Right cardiac atrium (tissue), 5 donors: ENCODE measurements around the gene SHANK1. TPM values are rescaled to one million over a fixed set of nuclear protein-coding genes. Genes with fewer than 3 reads are reported as not detected.

Experiments used
- ATAC-seq, 2 donors: fragments of 200-7000 bp; cut with Tn5 transposase; one replicate each; pipeline versions ENCODE4 v1.8.0 to v1.9.1; 2020; ENCODE audit warnings: moderate library complexity in 2 of 2, mild to moderate bottlenecking in 1 of 2
- DNase-seq, 3 donors: peaks; one replicate each; pipeline ENCODE4 v3.0.0-alpha.2; 2020
- H3K27ac ChIP-seq: one replicate; pipeline ENCODE4 v1.5.1; 2013; ENCODE audit warnings: mild to moderate bottlenecking, low read length, control low read depth, moderate library complexity
- H3K27me3 ChIP-seq: one replicate; pipeline ENCODE4 v1.6.1; 2013; ENCODE audit not compliant: control insufficient read depth, insufficient read depth
- H3K4me1 ChIP-seq: one replicate; pipeline ENCODE4 v1.6.1; 2013; ENCODE audit warnings: low read length; ENCODE audit not compliant: control insufficient read depth, insufficient read depth
- H3K4me3 ChIP-seq: one replicate; pipeline ENCODE4 v1.5.1; 2013; ENCODE audit warnings: low read length, control low read depth
- H3K9me3 ChIP-seq: one replicate; pipeline ENCODE4 v1.6.1; 2013; ENCODE audit warnings: low read length; ENCODE audit not compliant: control insufficient read depth
- WGBS: extraction: QIAGEN DNeasy Blood & Tissue Kit; methylation state at CpG from one replicate; pipeline ENCODE4 v1.1.7; 2013; 5-methylcytosine and 5-hydroxymethylcytosine counted together
- intact Hi-C, 4 donors: fragments of 100-400 bp; cut with DNase I; formaldehyde crosslinking; loops; one replicate each; pipeline versions ENCODE4 v1.11.0 to v1.14.0; 2022 to 2023
- polyA plus RNA-seq: library from polyadenylated mRNA; stranded (reverse); fragments of 200-250 nt; gene quantifications from one replicate; pipeline ENCODE4 v1.2.3, GENCODE V29; 2013
- total RNA-seq, 4 donors: library from RNA; stranded (reverse); fragmentation: NEBNext Ultra II Directional; extraction: Animal tissue kit (Norgen Biotek cat#: 25700); gene quantifications; one replicate each; pipeline ENCODE4 v1.2.1, GENCODE V29; 2021
- donor health status: healthy with polysubstance abuse.
- donor health status: DM: no; HTN: yes; CAD: no.
- donor health status: DM: no; HTN: no; CAD: no.
- donor health status: DM: no; HTN: yes; CAD: no; lungs with severe emphysema.
- donor health status: DM: yes; HTN: yes; CAD: no.

SHANK1 gene
- total and polyA plus RNA-seq, 5 donors, result 0.09 to 1.9 (median 0.56) TPM

GRCh38 chr19:50710612-50711011, 9.0 kb downstream of the SHANK1 start:
- 89% methylated on average over 5 of the region's 5 CpGs for WGBS
- Histone ChIP-seq H3K27me3 (no peaks in the 10 kb centered on the region), H3K4me1 (no peaks in the 10 kb centered on the region), H3K27ac (no peak overlapping the region), H3K9me3 (no peaks in the 10 kb centered on the region), H3K4me3 (no peak overlapping the region)
- intact Hi-C loops, result no loop called here
- DNase-seq (no peak), ATAC-seq (no peak)

- intact Hi-C loops, result no loop called here
- Histone ChIP-seq H3K9me3 (no peaks in the 10 kb centered on the region), H3K4me1 (no peaks in the 10 kb centered on the region), H3K27ac (no peak overlapping the region), H3K27me3 (no peaks in the 10 kb centered on the region), H3K4me3 (no peak overlapping the region)
- ATAC-seq, result no peak
- 60% methylated on average over 10 of the region's 10 CpGs for WGBS
- DNase-seq, result no peak
Measured at GRCh38 chr19:50710094-50710493, 9.5 kb downstream of the SHANK1 start.

- no peak overlapping the region for H3K4me3 ChIP-seq
- H3K27ac ChIP-seq, result no peak overlapping the region
- H3K4me1 ChIP-seq, result no peaks in the 10 kb centered on the region
- no peaks in the 10 kb centered on the region for H3K9me3 ChIP-seq
- DNase-seq (no peak), ATAC-seq (no peak)
- 68% methylated on average over 12 of the region's 12 CpGs for WGBS
- intact Hi-C loops, result no loop called here
- no peaks in the 10 kb centered on the region for H3K27me3 ChIP-seq
Measured at GRCh38 chr19:50708179-50708879, 11.3 kb downstream of the SHANK1 start.

- Histone ChIP-seq H3K4me3 (no peak overlapping the region), H3K4me1 (no peaks in the 10 kb centered on the region), H3K9me3 (no peaks in the 10 kb centered on the region), H3K27me3 (no peaks in the 10 kb centered on the region), H3K27ac (no peak overlapping the region)
- WGBS, result 65% methylated on average over 5 of the region's 5 CpGs
- DNase-seq (no peak), ATAC-seq (no peak)
- intact Hi-C loops, result no loop called here
Measured at GRCh38 chr19:50706387-50706786, 13.2 kb downstream of the SHANK1 start.

- H3K4me1 ChIP-seq, result no peaks in the 10 kb centered on the region
- no peak overlapping the region for H3K4me3 ChIP-seq
- H3K27ac ChIP-seq, result no peak overlapping the region
- WGBS, result 43% methylated on average over 9 of the region's 9 CpGs
- H3K9me3 ChIP-seq, result no peaks in the 10 kb centered on the region
- DNase-seq (no peak), ATAC-seq (peak in 1 of 2 donors; percentile 45)
- intact Hi-C loops, result loop anchor here in 1 of 4 donors (2.0 kb wide), 1 partner anchor 77 kb away; no protein-coding TSS in a partner anchor
- no peaks in the 10 kb centered on the region for H3K27me3 ChIP-seq
Measured at GRCh38 chr19:50705422-50706019, 14.1 kb downstream of the SHANK1 start.

GRCh38 chr19:50703915-50704796, 15.4 kb downstream of the SHANK1 start:
- 39% methylated on average over 22 of the region's 22 CpGs for WGBS
- DNase-seq, result no peak

GRCh38 chr19:50702871-50703829, 16.5 kb downstream of the SHANK1 start:
- no peak overlapping the region for H3K4me3 ChIP-seq
- 63% methylated on average over 47 of the region's 47 CpGs for WGBS
- DNase-seq (no peak), ATAC-seq (peak in 1 of 2 donors; percentile 25)
- no peak overlapping the region for H3K27ac ChIP-seq
- no peaks in the 10 kb centered on the region for H3K27me3 ChIP-seq
- intact Hi-C loops, result no loop called here
- no peaks in the 10 kb centered on the region for H3K4me1 ChIP-seq
- H3K9me3 ChIP-seq, result no peaks in the 10 kb centered on the region

More at GRCh38 chr19:50703915-50704796, 15.4 kb downstream of the SHANK1 start:
- H3K9me3 ChIP-seq, result no peaks in the 10 kb centered on the region
- H3K4me3 ChIP-seq, result no peak overlapping the region
- intact Hi-C loops, result loop anchor here in 1 of 4 donors (2.0 kb wide), 1 partner anchor 79 kb away; no protein-coding TSS in a partner anchor
- no peaks in the 10 kb centered on the region for H3K27me3 ChIP-seq
- no peak for ATAC-seq
- H3K4me1 ChIP-seq, result no peaks in the 10 kb centered on the region
- H3K27ac ChIP-seq, result no peak overlapping the region

- H3K4me3 ChIP-seq, result no peak overlapping the region
- intact Hi-C loops, result no loop called here
- peak in 1 of 2 donors; percentile 18 for ATAC-seq
- no peaks in the 10 kb centered on the region for H3K27me3 ChIP-seq
- no peak overlapping the region for H3K27ac ChIP-seq
- no peaks in the 10 kb centered on the region for H3K4me1 ChIP-seq
- H3K9me3 ChIP-seq, result no peaks in the 10 kb centered on the region
- no peak for DNase-seq
- 63% methylated on average over 23 of the region's 23 CpGs for WGBS
Measured at GRCh38 chr19:50702158-50702870, 17.3 kb downstream of the SHANK1 start.

GRCh38 chr19:50701367-50701985, 18.1 kb downstream of the SHANK1 start:
- no peak overlapping the region for H3K27ac ChIP-seq
- intact Hi-C loops, result no loop called here
- WGBS, result 88% methylated on average over 13 of the region's 13 CpGs
- DNase-seq, result no peak
- H3K27me3 ChIP-seq, result no peaks in the 10 kb centered on the region
- no peaks in the 10 kb centered on the region for H3K4me1 ChIP-seq
- ATAC-seq, result no peak
- no peak overlapping the region for H3K4me3 ChIP-seq
- no peaks in the 10 kb centered on the region for H3K9me3 ChIP-seq
